GM18508 (cell line): ENCODE data around the gene LMAN2.
A peak's percentile ranks its signal among the peaks of the same experiment; 100 is the strongest.
"Not testable (repeated sequence)": the region's sequence is repeated elsewhere in the genome, so short reads cannot be mapped to it uniquely, and the experiment has no call there.

ENCODE experiments used
- ATAC-seq: cut with Tn5 transposase; IDR thresholded peaks from one replicate; pipeline ENCODE4 v1.9.1; 2021; ENCODE audit warnings: moderate number of reproducible peaks; ENCODE audit not compliant: insufficient read depth, unreplicated experiment

LMAN2 gene

DNA sequence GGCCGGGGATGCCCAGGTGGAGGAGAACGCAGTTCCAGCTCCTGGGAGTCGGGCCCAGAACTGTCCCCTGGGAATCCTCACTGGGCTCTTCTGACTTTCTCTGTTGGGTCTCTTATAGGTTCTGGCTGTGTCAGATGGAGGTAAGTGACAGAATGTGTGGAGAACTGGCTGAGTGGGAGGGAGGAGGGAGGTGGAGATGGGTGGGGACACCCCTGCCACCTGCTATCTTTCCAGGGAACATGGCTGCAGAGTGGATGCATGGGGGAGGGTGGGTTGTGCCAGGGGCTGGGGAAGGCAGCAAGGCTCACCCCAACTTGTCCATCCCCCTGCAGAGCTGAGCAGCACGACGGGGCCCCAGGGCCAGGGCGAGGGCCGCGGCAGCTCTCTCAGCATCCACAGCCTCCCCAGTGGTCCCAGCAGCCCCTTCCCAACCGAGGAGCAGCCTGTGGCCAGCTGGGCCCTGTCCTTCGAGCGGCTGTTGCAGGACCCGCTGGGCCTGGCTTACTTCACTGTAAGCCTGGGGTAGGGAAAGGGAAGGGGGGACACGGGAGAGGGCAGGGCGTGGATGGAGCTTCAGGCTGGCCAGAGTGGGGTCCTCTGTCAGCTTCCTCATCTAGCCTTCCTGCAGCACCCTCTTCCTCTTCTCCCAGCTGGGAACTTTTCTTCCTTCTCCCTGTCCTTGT is 14.5 kb upstream of the LMAN2 start:
- no peak for ATAC-seq

DNA sequence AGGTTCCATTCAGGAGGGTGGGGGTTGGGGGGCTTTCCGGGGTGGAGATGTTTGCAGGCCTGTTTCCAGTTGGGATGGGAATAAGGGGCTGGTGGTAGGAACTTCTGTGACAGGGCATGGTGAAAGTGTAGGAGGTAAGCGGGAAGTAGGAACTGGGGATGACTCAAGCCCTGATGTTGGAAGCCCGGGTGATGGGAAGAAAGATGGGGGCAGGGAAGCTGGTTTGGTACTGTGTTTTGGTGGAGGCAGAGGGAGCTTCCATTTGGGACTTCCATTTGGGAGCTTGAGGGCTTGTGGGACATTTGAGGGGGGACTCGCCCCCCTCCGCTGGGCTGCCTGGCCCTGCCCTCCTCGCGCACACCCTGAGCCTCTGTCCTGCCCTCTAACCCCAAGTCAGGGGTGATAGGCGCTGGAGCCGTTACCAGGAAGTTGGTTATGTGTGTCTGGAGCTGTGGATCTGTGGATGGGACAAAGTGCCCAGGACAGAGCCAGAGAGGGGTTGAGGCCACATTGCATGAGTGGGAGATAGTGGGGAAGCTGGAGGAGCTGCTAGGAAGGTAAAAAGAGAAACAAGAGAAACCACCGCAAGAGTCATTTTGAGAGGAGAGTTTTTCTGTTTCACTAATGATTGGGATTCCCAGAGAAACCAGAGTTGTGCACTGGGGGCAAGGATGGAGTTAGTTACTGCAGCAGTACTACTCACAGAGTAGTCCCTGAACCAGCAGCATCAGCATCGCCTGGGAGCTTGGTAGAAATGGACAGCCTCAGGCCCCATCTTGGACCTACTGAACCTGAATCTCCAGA is 12.9 kb upstream of the LMAN2 start:
- peak; percentile 37 for ATAC-seq

DNA sequence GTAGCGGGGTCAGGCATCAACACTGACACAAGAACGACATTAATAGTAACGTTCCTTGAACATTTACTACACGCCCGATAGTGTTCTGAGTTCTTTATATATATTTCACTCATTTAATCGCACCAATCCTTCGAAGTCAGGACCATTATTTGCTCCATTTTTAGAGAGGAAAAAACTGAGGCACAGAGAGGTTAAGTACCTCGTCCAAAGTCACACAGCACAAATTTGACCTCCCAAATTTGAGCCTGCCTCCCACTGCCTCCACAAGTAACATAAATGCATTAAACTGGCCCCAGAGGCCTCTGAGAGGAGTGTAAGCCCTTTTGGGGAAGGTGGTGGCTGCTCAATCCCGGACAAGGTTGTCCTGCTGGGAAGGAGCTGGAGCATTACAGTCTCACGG is 12.1 kb upstream of the LMAN2 start:
- ATAC-seq: no peak

DNA sequence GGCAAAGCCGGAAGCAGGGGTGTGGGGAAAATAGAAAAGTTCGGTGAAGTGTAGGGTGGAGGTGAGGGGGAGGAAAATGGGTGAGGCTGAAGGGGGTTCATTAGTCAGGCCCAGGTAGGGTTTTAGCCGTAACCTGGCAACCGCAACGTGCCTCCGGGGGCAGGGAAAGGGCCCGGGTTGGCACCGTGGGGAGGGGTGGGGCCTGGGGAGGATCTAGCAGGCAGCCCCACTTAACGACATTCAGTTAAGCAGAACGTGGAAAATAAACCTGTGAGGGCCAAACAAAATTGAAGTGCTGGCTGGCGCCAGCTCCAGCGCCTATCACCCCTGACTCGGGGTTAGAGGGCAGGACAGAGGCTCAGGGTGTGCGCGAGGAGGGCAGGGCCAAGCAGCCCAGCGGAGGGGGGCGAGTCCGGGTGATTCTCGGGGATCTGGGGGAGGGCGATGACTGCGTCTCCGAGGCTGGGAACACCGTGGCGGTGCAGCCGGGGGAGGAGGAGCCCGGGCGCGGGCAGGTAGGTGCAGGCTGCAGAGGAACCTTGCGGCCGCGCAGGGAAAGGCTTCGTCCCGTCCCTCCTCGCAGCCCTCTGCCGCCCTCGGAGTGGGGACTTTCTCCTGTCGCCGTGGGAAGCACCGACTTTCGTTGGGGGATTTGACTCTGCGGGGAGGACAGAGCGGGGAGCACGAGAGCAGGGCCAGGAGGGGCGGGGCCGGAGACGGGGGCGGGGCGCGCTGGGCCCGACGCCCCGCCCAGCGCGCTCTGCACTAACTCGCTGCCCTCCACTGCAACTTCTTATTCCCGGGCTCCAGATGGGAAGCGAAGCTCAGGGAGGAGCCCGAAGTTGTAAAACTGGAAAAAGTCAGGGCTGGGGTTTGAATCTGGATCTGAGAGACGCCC is 11.4 kb upstream of the LMAN2 start:
- ATAC-seq: no peak

DNA sequence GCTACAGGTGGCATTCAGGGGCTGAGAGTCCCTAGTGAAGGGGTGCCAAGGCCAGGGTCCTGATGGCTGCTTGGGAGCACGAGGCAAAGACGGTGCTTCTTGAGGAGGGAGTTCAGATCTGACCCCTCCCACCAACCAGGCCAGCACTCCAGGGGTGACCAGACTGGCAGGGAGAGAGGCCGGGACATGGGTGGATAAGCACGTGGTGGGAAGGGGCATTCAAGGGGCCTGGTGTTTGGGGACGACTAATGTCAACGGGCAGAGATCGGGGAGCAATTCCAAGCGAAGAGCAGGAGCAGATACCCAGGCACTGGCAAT is 10.8 kb upstream of the LMAN2 start:
- ATAC-seq: no peak

DNA sequence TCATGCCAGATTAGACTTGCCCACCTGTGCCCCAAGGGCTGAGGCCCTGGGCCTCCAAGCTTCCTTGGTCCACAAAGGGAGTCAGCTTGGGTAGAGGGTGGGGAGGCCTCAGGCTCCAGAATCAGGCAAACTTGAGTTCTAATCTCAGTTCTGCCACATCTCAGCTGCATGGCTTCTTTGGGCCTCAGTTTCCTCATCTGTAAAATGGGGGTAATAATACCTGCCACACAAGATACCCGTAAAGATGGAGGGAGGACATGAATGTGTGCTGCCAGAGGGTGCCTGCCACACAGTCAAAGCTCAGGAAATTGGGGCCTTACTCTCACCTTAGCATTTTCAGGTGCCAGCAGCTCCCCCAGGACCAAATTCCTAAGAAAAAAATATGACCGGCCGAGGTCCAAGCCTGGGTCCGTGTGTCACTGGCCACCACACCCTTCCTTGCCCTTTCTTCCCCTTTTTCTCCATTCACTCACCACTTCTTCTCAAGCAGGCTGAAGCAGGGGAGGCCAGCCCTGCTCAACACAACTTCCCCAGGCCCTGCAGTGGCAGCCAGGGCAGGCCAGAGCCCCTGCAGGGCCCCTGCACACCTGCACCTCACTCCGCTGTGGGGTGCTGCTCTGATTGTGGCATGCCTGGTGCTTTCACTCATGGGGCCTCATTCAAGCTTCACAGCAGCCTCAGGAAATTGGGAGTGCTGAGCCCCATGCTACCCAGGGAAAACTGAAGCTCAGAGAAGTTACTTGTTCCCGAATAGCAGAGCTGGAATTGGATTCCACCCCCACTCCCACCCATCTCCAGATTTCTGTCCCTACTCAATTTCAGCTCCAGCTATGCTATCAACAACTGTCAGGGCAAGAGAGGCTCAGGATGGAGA is 10.2 kb upstream of the LMAN2 start:
- no peak for ATAC-seq

DNA sequence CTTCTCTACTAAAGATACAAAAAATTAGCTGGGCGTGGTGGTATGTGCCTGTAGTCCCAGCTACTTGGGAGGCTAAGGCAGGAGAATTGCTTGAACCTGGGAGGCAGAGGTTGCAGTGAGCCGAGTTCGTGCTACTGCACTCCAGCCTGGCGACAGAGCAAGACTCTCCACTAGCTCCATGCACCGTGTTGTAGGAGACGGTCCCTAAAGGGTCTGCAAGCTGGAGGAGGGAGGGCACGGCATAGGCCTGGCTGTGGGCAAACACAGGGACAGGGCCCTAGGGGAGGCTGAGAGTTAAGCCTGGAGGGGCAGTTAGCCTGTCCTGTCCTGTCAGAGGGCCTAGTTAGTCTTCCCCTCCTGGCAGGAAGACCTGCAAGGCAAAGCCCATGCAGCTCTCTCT is 9.3 kb upstream of the LMAN2 start:
- not testable (repeated sequence) for ATAC-seq

DNA sequence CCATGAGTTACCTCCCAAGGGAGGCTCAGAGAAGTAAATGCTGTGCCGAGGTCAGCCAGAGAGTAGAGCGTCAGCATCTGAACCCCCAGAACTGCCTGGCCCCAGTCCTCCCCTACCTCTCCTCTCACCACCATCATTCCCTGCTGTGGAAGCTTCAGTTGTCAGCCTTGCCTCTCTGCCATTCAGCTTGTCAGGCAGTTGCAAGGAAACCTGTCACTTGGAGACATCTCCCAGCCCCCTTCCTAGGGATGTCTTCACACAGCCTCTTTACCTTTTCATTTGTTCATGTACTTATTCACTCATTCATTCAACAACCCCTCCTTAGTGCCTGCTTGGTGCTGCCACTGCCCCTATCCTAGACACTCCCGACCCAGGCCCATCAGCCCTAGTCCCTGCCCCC is 8.4 kb upstream of the LMAN2 start:
- ATAC-seq: no peak

DNA sequence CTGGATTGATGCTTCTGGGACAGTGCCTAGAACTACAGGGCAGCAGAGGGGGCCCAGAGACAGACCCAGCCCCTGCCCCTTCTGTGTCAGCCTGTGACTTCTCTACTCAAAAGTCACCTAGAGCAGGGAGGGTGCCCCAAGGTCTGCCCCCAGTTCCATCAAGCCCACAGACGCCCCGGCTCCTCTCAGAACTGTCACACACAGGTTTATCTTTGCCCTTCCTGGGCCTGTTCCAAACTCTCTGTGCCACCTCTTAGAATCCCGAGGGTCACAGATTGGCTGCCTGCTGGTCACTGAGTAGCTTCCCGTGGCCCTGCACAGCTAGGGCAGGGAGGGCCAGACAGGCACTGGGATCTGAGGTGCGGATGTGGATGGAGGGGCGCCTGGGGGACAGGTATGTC is 8.0 kb upstream of the LMAN2 start:
- no peak for ATAC-seq

DNA sequence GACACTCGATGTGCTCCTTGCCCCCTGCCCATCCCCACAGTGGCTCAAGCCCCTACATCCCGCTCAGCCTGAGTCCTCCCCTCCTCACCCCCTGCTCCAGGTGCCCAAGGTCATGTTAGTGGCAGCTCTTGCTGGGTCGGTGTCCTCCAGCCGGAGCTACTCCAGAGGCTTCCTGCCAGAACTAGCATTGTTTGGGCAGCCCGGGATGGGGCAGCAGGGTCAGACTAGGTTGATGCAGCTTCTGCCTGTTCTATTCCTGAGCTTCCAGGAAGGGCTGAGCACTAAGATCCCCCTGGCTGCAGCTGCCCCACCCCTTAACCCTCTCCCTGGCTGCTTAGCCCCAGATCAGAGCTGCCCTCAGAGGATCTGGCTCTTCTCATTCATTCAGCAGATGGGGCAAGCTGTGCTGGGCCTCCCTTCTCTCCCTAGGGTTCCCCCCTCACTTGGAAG is 6.9 kb upstream of the LMAN2 start:
- ATAC-seq: no peak

DNA sequence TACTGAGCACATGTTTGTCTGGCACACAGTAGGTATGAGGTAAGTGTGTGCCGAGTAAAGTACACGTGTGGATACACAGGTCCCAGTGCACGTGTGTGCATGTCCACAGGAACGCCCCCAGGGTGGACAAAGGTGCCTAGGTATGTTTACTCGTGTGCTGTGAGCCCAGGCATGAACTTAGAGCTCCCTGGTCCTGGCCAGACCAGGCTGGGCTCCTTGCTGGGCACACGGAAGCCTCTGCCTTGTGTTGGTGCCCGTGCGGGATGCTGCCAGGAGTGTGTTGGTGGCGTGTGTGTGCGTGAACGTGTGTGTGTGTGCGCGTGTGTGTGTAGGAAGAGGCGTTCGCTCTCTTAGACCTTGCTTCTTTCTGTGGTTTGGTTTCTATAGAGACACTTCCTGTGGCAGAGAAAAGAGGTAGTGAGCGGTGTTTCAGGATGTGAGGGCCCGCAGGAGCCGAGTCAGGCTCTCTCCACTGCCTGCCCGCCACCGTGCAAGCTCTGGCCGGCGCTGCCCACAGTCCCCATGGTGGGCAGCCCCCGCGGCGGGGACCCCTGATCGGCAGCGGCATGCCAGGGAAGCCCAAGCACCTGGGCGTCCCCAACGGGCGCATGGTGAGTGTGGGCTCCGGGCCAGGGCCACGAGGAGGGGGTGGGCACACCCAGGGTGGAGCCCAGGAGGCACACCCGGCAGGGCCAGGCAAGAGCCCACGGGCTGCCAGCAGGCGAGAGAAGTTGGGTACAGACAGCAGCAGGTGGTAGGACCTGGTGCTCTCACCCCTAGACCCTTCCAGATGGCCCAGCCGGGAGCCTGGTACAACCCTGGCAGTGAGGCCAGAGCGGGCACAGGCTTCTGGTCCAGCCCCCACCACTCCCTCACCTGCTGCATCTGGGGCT is 6.2 kb upstream of the LMAN2 start, which contains the start of gene RGS14:
TSS of gene RGS14 (plus strand) at position 466 of the 893 bp plus-strand sequence. CDS start at position 567, 101 bp downstream.
- peak; percentile 71 for ATAC-seq

DNA sequence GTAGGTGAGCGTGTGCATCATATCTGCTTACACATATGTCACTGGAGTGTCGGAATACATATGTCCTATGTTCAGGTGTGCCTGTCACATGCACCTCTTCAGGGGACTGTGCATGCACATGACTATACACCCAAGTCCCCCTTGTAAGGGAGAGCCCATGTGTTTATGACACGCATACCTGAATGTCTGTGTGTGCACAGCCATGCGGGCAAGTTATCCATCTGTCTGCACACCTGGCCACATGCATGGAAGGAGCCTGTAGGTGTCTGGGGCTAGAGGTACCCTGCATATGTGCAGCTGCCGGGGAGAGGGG is 5.6 kb upstream of the LMAN2 start:
- ATAC-seq: no peak

DNA sequence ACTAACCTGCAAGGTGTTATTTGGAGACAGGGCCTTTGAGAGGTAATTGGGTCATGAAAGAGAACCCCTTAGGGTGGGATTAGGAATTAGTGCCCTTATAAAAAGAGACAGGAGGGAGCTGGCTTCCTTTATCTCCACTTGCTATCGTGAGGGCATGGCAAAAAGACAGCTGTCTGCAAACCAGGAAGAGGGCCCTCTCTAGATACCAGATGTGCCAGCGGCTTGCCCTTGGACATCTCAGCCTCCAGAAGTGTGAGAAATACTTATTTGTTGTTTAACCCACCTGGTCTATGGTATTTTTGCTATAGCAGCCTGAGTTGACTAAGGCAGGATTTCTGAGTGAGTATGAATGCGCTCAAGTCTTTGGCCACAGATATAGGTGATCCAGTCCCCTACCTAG is 5.3 kb upstream of the LMAN2 start:
- ATAC-seq: no peak

DNA sequence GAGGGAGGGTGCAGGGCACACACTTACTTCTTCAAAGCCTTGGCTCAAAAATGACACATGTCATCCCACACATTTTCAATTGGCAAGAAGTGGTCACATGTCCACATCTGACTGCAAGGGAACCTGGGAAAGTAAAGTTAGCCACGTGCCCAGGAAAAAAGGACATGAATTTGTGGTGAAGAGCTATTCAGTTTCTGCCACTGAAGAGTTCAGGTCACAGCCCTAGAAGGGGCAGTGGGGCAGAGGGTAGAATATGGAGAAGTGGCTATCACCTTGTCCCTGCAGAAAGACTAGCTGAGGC is 4.3 kb upstream of the LMAN2 start:
- ATAC-seq: no peak

DNA sequence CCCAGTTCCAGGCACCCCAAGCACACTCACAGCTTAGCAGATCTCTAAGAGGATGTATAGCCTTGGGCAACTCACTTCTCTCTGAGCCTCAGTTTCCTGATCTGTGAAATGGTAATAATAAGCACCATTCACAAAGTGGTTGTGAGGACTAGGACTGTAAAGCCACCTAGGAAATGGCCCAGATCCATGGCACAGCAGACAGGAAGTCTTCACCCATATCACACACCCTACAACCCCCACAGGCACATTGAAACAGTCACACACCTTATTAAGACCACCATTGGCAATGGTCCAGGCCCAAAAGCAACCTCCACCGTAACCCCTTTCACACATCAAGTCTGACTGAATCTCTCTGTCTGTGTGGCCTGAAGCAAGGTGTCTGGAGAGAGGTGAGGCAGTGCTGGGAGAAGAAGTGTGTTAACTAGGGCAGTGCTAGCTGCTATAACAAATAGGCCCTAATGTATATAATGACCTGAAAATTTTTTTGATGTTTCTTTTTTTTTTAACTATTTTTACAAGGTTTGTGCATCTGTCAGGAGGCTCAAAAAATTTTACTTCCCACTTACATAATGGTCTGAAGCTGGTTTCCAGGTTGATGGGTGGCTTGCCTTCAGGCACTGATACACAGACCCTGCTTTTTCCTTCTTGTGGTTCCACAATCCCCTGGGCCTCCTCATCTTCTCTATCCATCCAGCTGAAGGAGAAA is 3.8 kb upstream of the LMAN2 start:
- no peak for ATAC-seq

DNA sequence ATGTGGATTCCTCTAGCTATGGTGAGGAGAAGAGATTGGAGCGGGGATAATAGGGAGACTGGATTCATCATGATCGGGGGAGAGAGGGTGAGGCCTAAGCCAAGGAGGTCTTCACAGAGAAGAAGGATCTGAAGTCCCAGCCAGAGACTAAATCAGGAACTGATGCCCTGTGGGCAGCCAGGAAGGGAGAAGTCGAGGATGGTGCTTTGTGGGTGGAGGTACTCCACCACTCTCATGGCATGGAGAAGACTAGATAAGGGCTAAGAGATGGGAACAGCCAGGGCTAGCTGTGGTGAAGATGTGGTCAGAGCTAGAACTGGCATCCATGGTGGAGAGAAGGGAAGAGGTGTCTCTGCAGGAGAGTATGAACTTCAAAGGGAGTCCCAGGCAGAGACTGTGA is 3.2 kb upstream of the LMAN2 start:
- ATAC-seq: no peak

DNA sequence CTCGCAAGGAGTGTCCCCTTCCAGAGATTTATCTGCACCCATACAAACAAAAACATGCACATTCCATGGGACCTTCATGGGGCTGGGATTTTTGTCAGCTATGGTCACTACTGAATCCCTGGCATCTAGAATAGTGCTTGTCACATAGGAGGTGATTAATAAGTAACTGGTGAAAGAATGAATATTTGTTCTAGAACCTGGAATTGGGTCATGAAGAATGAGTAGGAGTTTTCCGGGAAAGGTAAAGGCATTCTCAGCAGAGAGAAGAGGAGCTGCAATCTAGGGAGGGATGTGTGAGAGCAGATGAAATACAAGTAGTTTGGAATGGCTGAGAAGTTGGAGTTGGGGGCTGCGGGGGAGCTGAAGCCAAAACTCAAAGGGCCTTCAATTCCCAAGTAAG is 2.8 kb upstream of the LMAN2 start:
- ATAC-seq: no peak

DNA sequence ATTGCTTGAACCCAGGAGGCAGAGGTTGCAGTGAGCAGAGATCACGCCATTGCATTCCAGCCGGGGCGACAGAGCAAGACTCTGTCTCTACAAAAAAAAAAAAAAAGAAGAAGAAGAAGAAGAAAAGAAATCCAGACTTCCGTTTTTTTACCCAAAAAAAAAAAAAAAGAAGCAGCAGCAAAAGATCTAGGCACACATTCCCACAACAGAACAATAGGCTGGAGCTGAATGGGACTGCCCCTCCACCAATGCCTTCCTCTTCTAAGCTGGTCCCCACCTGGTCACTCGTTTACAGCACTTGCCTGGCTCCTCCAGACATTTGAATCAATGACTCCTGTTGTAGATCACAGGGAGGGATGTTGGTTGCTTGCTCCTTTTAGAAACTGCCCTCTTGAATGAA is 1.6 kb upstream of the LMAN2 start:
- ATAC-seq: no peak
